HepG2 (cell line): ENCODE measurements around the gene ENKUR. TPM values are rescaled to one million over a fixed set of nuclear protein-coding genes. Genes with fewer than 3 reads are reported as not detected.

Experiments used
- AGO1 ChIP-seq: fragments of 200-400 bp; formaldehyde crosslinking; IDR thresholded peaks from 2 replicates; pipeline ENCODE4 v1.6.1; 2017; ENCODE audit warnings: mild to moderate bottlenecking, low read depth, low read length, moderate library complexity; ENCODE audit not compliant: poor library complexity, severe bottlenecking
- ATF7 ChIP-seq, 2 experiments: fragments of 450-650 bp in 1 of 2; sonication (generic) in 1 of 2; formaldehyde crosslinking in 1 of 2; IDR thresholded peaks; 2 replicates each; pipeline versions ENCODE4 v1.4.0 to v1.6.1; 2016 to 2020; ENCODE audit warnings: antibody characterized with exemption in 1 of 2, mild to moderate bottlenecking in 1 of 2, missing genetic modification reagents in 1 of 2
- DPF2 ChIP-seq: sonication (generic); formaldehyde crosslinking; IDR thresholded peaks from 2 replicates; pipeline ENCODE4 v1.4.0; 2020; ENCODE audit warnings: mild to moderate bottlenecking, low read depth, missing genetic modification reagents, borderline replicate concordance
- DR1 ChIP-seq: sonication (generic); formaldehyde crosslinking; IDR thresholded peaks from 2 replicates; pipeline ENCODE4 v1.8.0; 2021; ENCODE audit warnings: mild to moderate bottlenecking, missing genetic modification reagents, inconsistent platforms
- MAFK ChIP-seq, 2 experiments: IDR thresholded peaks in 1 of 2; conservative IDR thresholded peaks in 1 of 2; 2 replicates each; pipeline ENCODE4 v1.6.1; 2011; ENCODE audit warnings: improper control_type of control experiment in 2 of 2, low read length in 2 of 2
- MLXIP ChIP-seq: sonication (generic); formaldehyde crosslinking; IDR thresholded peaks from 2 replicates; pipeline ENCODE4 v1.9.0; 2021; ENCODE audit warnings: missing genetic modification reagents, borderline replicate concordance
- NBN ChIP-seq: fragments of 450-650 bp; conservative IDR thresholded peaks from 2 replicates; pipeline ENCODE4 v1.6.1; 2017
- NCOA2 ChIP-seq: sonication (generic); formaldehyde crosslinking; IDR thresholded peaks from 2 replicates; pipeline ENCODE4 v1.8.0; 2022; ENCODE audit warnings: inconsistent platforms
- NR2F2 ChIP-seq: IDR thresholded peaks from 2 replicates; pipeline ENCODE4 v1.6.1; 2012; ENCODE audit warnings: low read depth, inconsistent platforms, borderline replicate concordance
- RAD51 ChIP-seq: fragments of 450-650 bp; IDR thresholded peaks from 2 replicates; pipeline ENCODE4 v1.6.1; 2016; ENCODE audit warnings: borderline replicate concordance
- SPEN ChIP-seq: sonication (generic); formaldehyde crosslinking; IDR thresholded peaks from 2 replicates; pipeline ENCODE4 v1.5.1; 2020; ENCODE audit warnings: low read depth, mild to moderate bottlenecking, missing genetic modification reagents
- TEAD2 ChIP-seq: sonication (generic); formaldehyde crosslinking; IDR thresholded peaks from 2 replicates; pipeline ENCODE4 v1.9.0; 2021; ENCODE audit warnings: missing genetic modification reagents
- ZBTB21 ChIP-seq: sonication (generic); formaldehyde crosslinking; IDR thresholded peaks from 2 replicates; pipeline ENCODE4 v1.4.0; 2020; ENCODE audit warnings: missing genetic modification reagents
- ZFP36L1 ChIP-seq: sonication (generic); formaldehyde crosslinking; IDR thresholded peaks from 2 replicates; pipeline ENCODE4 v1.8.0; 2022; ENCODE audit warnings: mild to moderate bottlenecking, missing genetic modification reagents, moderate library complexity
- ZFP41 ChIP-seq: sonication (generic); formaldehyde crosslinking; IDR thresholded peaks from 2 replicates; pipeline ENCODE4 v1.4.0; 2020; ENCODE audit warnings: mild to moderate bottlenecking, missing genetic modification reagents, borderline replicate concordance
- ZHX2 ChIP-seq, 2 experiments: sonication (generic) in 1 of 2; formaldehyde crosslinking in 1 of 2; IDR thresholded peaks; 2 replicates each; pipeline versions ENCODE4 v1.6.1 to v1.9.0; 2014 to 2022; ENCODE audit warnings: antibody characterized with exemption in 1 of 2, borderline replicate concordance in 1 of 2, inconsistent platforms in 1 of 2, low read depth in 1 of 2, missing genetic modification reagents in 1 of 2
- ZNF775 ChIP-seq: sonication (generic); formaldehyde crosslinking; IDR thresholded peaks from 2 replicates; pipeline ENCODE4 v1.4.0; 2020; ENCODE audit warnings: missing genetic modification reagents, mild to moderate bottlenecking, moderate library complexity, borderline replicate concordance
- ZSCAN5A ChIP-seq: sonication (generic); formaldehyde crosslinking; IDR thresholded peaks from 2 replicates; pipeline ENCODE4 v1.8.0; 2022; ENCODE audit warnings: mild to moderate bottlenecking, missing genetic modification reagents, borderline replicate concordance
- polyA plus RNA-seq, 8 experiments: library from polyadenylated mRNA; depleted of rRNA in 3 of 8; stranded (reverse) in 7 of 8; unstranded in 1 of 8; fragments of >200 nt; fragmentation: Illumina TruSeq in 4 of 8; extraction: Trizol in 4 of 8; gene quantifications; 2 replicates each; pipeline versions ENCODE4 v1.2.1 to v1.2.3, GENCODE V29; 2011 to 2016; ENCODE audit warnings: low read depth in 4 of 8, missing spikeins in 1 of 8, mixed read lengths in 1 of 8; ENCODE audit not compliant: insufficient read depth in 1 of 8
- total RNA-seq, 5 experiments: library from RNA; depleted of rRNA; stranded (reverse); fragments of >200 nt; fragmentation: Illumina TruSeq; extraction: Trizol; gene quantifications; 2 replicates each; pipeline ENCODE4 v1.2.3, GENCODE V29; 2016; ENCODE audit warnings: low read depth in 1 of 5

The ENKUR gene
- total and polyA plus RNA-seq, 2 of the 13 experiments (the other 11 are each of a cell fraction or from before 2014, with no cell fraction given), result 0.15 TPM

GRCh38 chr10:25016376-25017153 is 607 bp upstream of the ENKUR start, which contains the start of gene THNSL1 (continued):
- TF ChIP-seq MLXIP (CRISPR knock-in tag) (peak; percentile 86), TEAD2 (peak; percentile 97), ZSCAN5A (CRISPR knock-in tag) (peak; percentile 97), AGO1 (no peak), ZHX2 (IDR thresholded peaks at IDR 0.05; ENCODE audit: low read depth) (no peak), ZHX2 (CRISPR knock-in tag; IDR thresholded peaks at IDR 0.05; ENCODE audit: borderline replicate concordance) (peak; percentile 98), ATF7 (IDR thresholded peaks at IDR 0.05) (no peak), ATF7 (CRISPR knock-in tag; IDR thresholded peaks at IDR 0.05) (no peak), ZFP36L1 (CRISPR knock-in tag) (peak; percentile 93), DPF2 (CRISPR knock-in tag) (no peak; the same call in 1 of the 2 replicates), NCOA2 (CRISPR knock-in tag) (no peak; the same call in 1 of the 2 replicates), SPEN (CRISPR knock-in tag) (peak; percentile 92), ZFP41 (CRISPR knock-in tag) (no peak; the same call in 1 of the 2 replicates), ZBTB21 (CRISPR knock-in tag) (no peak), DR1 (CRISPR knock-in tag) (peak; percentile 72), RAD51 (peak; percentile 92), NBN (no peak), NR2F2 (no peak), MAFK (conservative IDR thresholded peaks at IDR 0.05 in 1 of 2, IDR thresholded peaks at IDR 0.05 in 1 of 2; ENCODE audit: low read length in 2 of 2) (no peak), ZNF775 (CRISPR knock-in tag) (no peak)
